H1 (cell line): Measurements from ENCODE around the gene CHRNA10. TPM values are rescaled to one million over a fixed set of nuclear protein-coding genes. Genes with fewer than 3 reads are reported as not detected.

Source experiments
- CTCF ChIA-PET: fragments of 300-600 bp; sonication (Branson Sonifier 250); formaldehyde crosslinking; loops from one replicate; lab custom pipeline; 2021; ENCODE audit not compliant: partially characterized antibody; lab: Charles Lee
- POLR2A ChIA-PET: fragments of 300-600 bp; sonication (Branson Sonifier 250); formaldehyde crosslinking; loops from one replicate; lab custom pipeline; 2021; ENCODE audit warnings: inconsistent platforms; ENCODE audit not compliant: partially characterized antibody; lab: Charles Lee
- DNase-seq, 2 experiments: peaks; one replicate each; pipeline versions ENCODE4 v3.0.0 to v3.0.0-alpha.2; 2010 to 2022; ENCODE audit warnings: low spot score in 2 of 2, low read depth in 1 of 2, mixed read lengths in 1 of 2
- FAIRE-seq: peaks from 2 replicates; lab custom pipeline; 2011; peaks lifted over from hg19 to GRCh38; lab: Jason Lieb, UNC
- H2AFZ ChIP-seq: 2 replicates; pipeline ENCODE4 v1.8.1; 2012; ENCODE audit warnings: low read length, inconsistent platforms
- H2AK5ac ChIP-seq: 2 replicates; pipeline ENCODE4 v1.6.1; 2013; ENCODE audit warnings: low read depth, low read length
- H2BK120ac ChIP-seq: replicated peaks from 2 replicates; pipeline ENCODE3; 2013; ENCODE audit warnings: low read depth, low read length, inconsistent platforms
- H2BK12ac ChIP-seq: 2 replicates; pipeline ENCODE4 v1.6.1; 2013; ENCODE audit warnings: low read depth, low read length
- H2BK15ac ChIP-seq: 2 replicates; pipeline ENCODE4 v1.6.1; 2013; ENCODE audit warnings: low read length
- H2BK20ac ChIP-seq: 2 replicates; pipeline ENCODE4 v1.6.1; 2013; ENCODE audit warnings: low read length
- H2BK5ac ChIP-seq: 2 replicates; pipeline ENCODE4 v1.6.1; 2013; ENCODE audit warnings: low read depth, low read length
- H3K14ac ChIP-seq: 2 replicates; pipeline ENCODE4 v1.6.1; 2013; ENCODE audit warnings: inconsistent platforms; ENCODE audit not compliant: insufficient read length
- H3K18ac ChIP-seq: 2 replicates; pipeline ENCODE4 v1.6.1; 2013; ENCODE audit warnings: low read length; ENCODE audit errors: extremely low read depth
- H3K23ac ChIP-seq: 2 replicates; pipeline ENCODE4 v1.6.1; 2013; ENCODE audit warnings: inconsistent platforms; ENCODE audit not compliant: insufficient read length
- H3K23me2 ChIP-seq: 2 replicates; pipeline ENCODE4 v1.6.1; 2013; ENCODE audit warnings: low read depth, low read length
- H3K27ac ChIP-seq: 2 replicates; pipeline ENCODE4 v1.6.1; 2011; ENCODE audit warnings: low read depth, low read length, inconsistent platforms
- H3K27me3 ChIP-seq, 4 experiments: replicated peaks in 1 of 4; 1 replicate in 1 of 4; 2 replicates in 3 of 4; pipeline versions ENCODE4 v1.6.1 to v1.8.1; 2011 to 2013; ENCODE audit warnings: low read length in 3 of 4, mild to moderate bottlenecking in 3 of 4, inconsistent platforms in 2 of 4, mixed read lengths in 2 of 4, moderate library complexity in 1 of 4; ENCODE audit not compliant: control insufficient read depth in 3 of 4, insufficient read depth in 3 of 4; ENCODE audit errors: extremely low read depth in 1 of 4
- H3K36me3 ChIP-seq, 4 experiments: 2 replicates each; pipeline versions ENCODE4 v1.6.1 to v1.8.1; 2011 to 2013; ENCODE audit warnings: mild to moderate bottlenecking in 4 of 4, low read length in 3 of 4, moderate library complexity in 2 of 4, control low read depth in 1 of 4, inconsistent platforms in 1 of 4; ENCODE audit not compliant: insufficient read depth in 4 of 4, control insufficient read depth in 2 of 4
- H3K4ac ChIP-seq: replicated peaks from 2 replicates; pipeline ENCODE3; 2013; ENCODE audit warnings: low read length, low read depth, mixed read lengths, inconsistent platforms; ENCODE audit not compliant: insufficient read length
- H3K4me1 ChIP-seq, 4 experiments: replicated peaks in 1 of 4; 1 replicate in 1 of 4; 2 replicates in 3 of 4; pipeline versions ENCODE4 v1.6.1 to v1.8.1; 2011 to 2013; ENCODE audit warnings: low read length in 3 of 4, inconsistent platforms in 2 of 4, mixed read lengths in 1 of 4; ENCODE audit not compliant: insufficient read depth in 4 of 4, control insufficient read depth in 3 of 4
- H3K4me2 ChIP-seq, 2 experiments: 2 replicates each; pipeline versions ENCODE4 v1.6.1 to v1.8.1; 2011 to 2013; ENCODE audit warnings: low read depth in 2 of 2, low read length in 2 of 2, control low read depth in 1 of 2, inconsistent platforms in 1 of 2, mild to moderate bottlenecking in 1 of 2; ENCODE audit not compliant: insufficient read depth in 1 of 2
- H3K4me3 ChIP-seq, 4 experiments: fragments of 200-600, 300-600 bp in 1 of 4; sonication (generic), shearing (Covaris generic), sonication (Bioruptor Twin) in 1 of 4; 2 replicates each; pipeline versions ENCODE4 v1.5.1 to v1.8.1; 2011 to 2016; ENCODE audit warnings: low read length in 4 of 4, low read depth in 3 of 4, control low read depth in 2 of 4, inconsistent platforms in 2 of 4, mild to moderate bottlenecking in 2 of 4, mixed read lengths in 1 of 4, moderate library complexity in 1 of 4; ENCODE audit not compliant: insufficient read depth in 2 of 4; ENCODE audit errors: extremely low read depth in 1 of 4
- H3K56ac ChIP-seq: replicated peaks from 2 replicates; pipeline ENCODE3; 2013; ENCODE audit warnings: low read depth, mild to moderate bottlenecking, mixed read lengths, low read length, inconsistent platforms; ENCODE audit not compliant: insufficient read length
- H3K79me1 ChIP-seq: 2 replicates; pipeline ENCODE4 v1.6.1; 2013; ENCODE audit warnings: low read depth, low read length, control low read depth
- H3K79me2 ChIP-seq, 2 experiments: 2 replicates each; pipeline versions ENCODE4 v1.6.1 to v1.8.1; 2012 to 2013; ENCODE audit warnings: low read length in 2 of 2, mild to moderate bottlenecking in 2 of 2, inconsistent platforms in 1 of 2; ENCODE audit not compliant: insufficient read depth in 2 of 2, control insufficient read depth in 1 of 2
- H3K9ac ChIP-seq, 4 experiments: replicated peaks in 1 of 4; 1 replicate in 1 of 4; 2 replicates in 3 of 4; pipeline versions ENCODE4 v1.6.1 to v1.8.1; 2011 to 2013; ENCODE audit warnings: low read depth in 3 of 4, low read length in 3 of 4, control low read depth in 2 of 4, mild to moderate bottlenecking in 2 of 4, moderate library complexity in 2 of 4, inconsistent platforms in 1 of 4; ENCODE audit errors: extremely low read depth in 1 of 4
- H3K9me3 ChIP-seq, 2 experiments: 2 replicates each; pipeline versions ENCODE4 v1.6.1 to v1.8.1; 2012 to 2013; ENCODE audit warnings: mild to moderate bottlenecking in 2 of 2, moderate library complexity in 2 of 2, control low read depth in 1 of 2, inconsistent platforms in 1 of 2, low read depth in 1 of 2, low read length in 1 of 2, mixed read lengths in 1 of 2; ENCODE audit not compliant: insufficient read depth in 2 of 2
- H4K20me1 ChIP-seq, 2 experiments: replicated peaks in 1 of 2; 2 replicates each; pipeline versions ENCODE3 to v1.8.1; 2011 to 2013; ENCODE audit warnings: inconsistent platforms in 2 of 2, low read length in 2 of 2, mild to moderate bottlenecking in 1 of 2; ENCODE audit not compliant: insufficient read depth in 2 of 2, control insufficient read depth in 1 of 2
- H4K5ac ChIP-seq: 2 replicates; pipeline ENCODE4 v1.6.1; 2013; ENCODE audit warnings: low read length, low read depth, mixed read lengths, inconsistent platforms; ENCODE audit not compliant: insufficient read length
- H4K8ac ChIP-seq: 2 replicates; pipeline ENCODE4 v1.8.0; 2013; ENCODE audit warnings: mild to moderate bottlenecking, moderate library complexity, low read length, inconsistent platforms; ENCODE audit not compliant: insufficient read depth; ENCODE audit errors: extremely low read depth
- H4K91ac ChIP-seq: replicated peaks from 2 replicates; pipeline ENCODE3; 2013; ENCODE audit warnings: low read length, mixed read lengths, inconsistent platforms; ENCODE audit not compliant: insufficient read length
- ATF2 ChIP-seq: IDR thresholded peaks from 2 replicates; pipeline ENCODE4 v1.6.1; 2012; ENCODE audit warnings: low read length, inconsistent platforms
- EP300 ChIP-seq, 2 experiments: IDR thresholded peaks; 1 replicate in 1 of 2; 2 replicates in 1 of 2; pipeline ENCODE4 v1.6.1; 2011 to 2012; ENCODE audit warnings: low read depth in 2 of 2, low read length in 2 of 2, mild to moderate bottlenecking in 2 of 2, borderline replicate concordance in 1 of 2, inconsistent platforms in 1 of 2, moderate library complexity in 1 of 2
- JUN ChIP-seq: IDR thresholded peaks from 2 replicates; pipeline ENCODE4 v1.6.1; 2011; ENCODE audit warnings: low read depth, mild to moderate bottlenecking, improper control_type of control experiment, low read length
- KDM4A ChIP-seq: IDR thresholded peaks from one replicate; pipeline ENCODE4 v1.7.1; 2012; ENCODE audit warnings: low read depth, mild to moderate bottlenecking, moderate library complexity, low read length, inconsistent platforms; ENCODE audit not compliant: severe bottlenecking
- PHF8 ChIP-seq: fragments of 200-600 bp; sonication (generic); conservative IDR thresholded peaks from 2 replicates; pipeline ENCODE4 v1.7.1; 2012; ENCODE audit warnings: low read depth, mild to moderate bottlenecking, inconsistent platforms, low read length, moderate library complexity
- RXRA ChIP-seq: IDR thresholded peaks from 2 replicates; pipeline ENCODE4 v1.6.1; 2011; ENCODE audit warnings: low read depth, mild to moderate bottlenecking, low read length, moderate library complexity; ENCODE audit not compliant: insufficient read depth
- SP1 ChIP-seq: IDR thresholded peaks from 2 replicates; pipeline ENCODE4 v1.6.1; 2011; ENCODE audit warnings: low read depth, low read length
- TCF12 ChIP-seq: IDR thresholded peaks from 2 replicates; pipeline ENCODE4 v1.6.1; 2011; ENCODE audit warnings: low read depth, mild to moderate bottlenecking, low read length
- WGBS, 2 experiments: shearing (Covaris generic) in 1 of 2; methylation state at CpG; one replicate each; pipeline versions ENCODE4 v1.1.6 to v1.1.7; 2013 to 2015; ENCODE audit warnings: low lambda C conversion rate in 2 of 2, mixed read lengths in 2 of 2, inconsistent platforms in 1 of 2, low coverage in 1 of 2, missing lambda C conversion rate in 1 of 2; ENCODE audit not compliant: insufficient replicate concordance in 2 of 2, insufficient coverage in 1 of 2, insufficient read length in 1 of 2; ENCODE audit errors: extremely low coverage in 1 of 2, missing lambda C conversion rate in 1 of 2; 5-methylcytosine and 5-hydroxymethylcytosine counted together
- polyA plus RNA-seq, 7 experiments: library from polyadenylated mRNA; depleted of rRNA in 3 of 7; stranded (reverse) in 5 of 7; unstranded in 2 of 7; fragments of >200 nt in 5 of 7; fragments of 200-250 nt in 2 of 7; gene quantifications; 1 replicate in 5 of 7; 2 replicates in 1 of 7; 4 replicates in 1 of 7; pipeline versions ENCODE4 v1.2.1 to v1.2.3, GENCODE V29; 2011 to 2013; ENCODE audit warnings: missing spikeins in 2 of 7, mixed read lengths in 2 of 7
- total RNA-seq: library from RNA; stranded (reverse); fragmentation: NEBNext Ultra II Directional; extraction: Animal tissue kit (Norgen Biotek cat#: 25700); gene quantifications from 2 replicates; pipeline ENCODE4 v1.2.1, GENCODE V29; 2021

Gene CHRNA10
- total and polyA plus RNA-seq, 2 of the 8 experiments (the other 6 are each of a cell fraction or from before 2014, with no cell fraction given), result 0.68 to 1.3 TPM

DNA sequence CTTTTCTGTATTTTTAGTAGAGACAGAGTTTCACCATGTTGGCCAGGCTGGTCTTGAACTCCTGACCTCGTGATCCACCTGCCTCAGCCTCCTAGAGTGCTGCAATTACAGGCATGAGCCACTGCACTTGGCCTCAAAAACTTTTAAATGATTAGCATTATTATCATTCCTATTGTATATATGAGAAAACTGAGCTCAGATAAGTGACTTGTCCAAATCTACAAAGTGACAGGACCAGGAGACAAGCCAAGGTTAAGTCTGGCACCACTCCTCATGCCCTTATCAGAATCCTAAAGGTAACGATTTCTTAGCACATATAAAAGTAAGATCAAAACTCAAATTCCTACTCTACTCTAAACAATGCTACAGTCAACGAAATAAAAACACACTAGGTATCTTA, 32.2 kb upstream of the CHRNA10 start:
- Histone ChIP-seq H3K14ac (no peak overlapping the region), H3K23ac (no peak overlapping the region), H2BK20ac (no peak overlapping the region), H4K20me1 (no peaks in the 10 kb centered on the region), H2AK5ac (no peak overlapping the region), H3K27me3 (no peaks in the 10 kb centered on the region), H3K79me1 (no peaks in the 10 kb centered on the region), H3K18ac (no peak overlapping the region), H3K4me3 (no peak overlapping the region), H2AFZ (no peak overlapping the region), H4K91ac (no peak overlapping the region), H4K5ac (no peak overlapping the region), H3K9me3 (no peaks in the 10 kb centered on the region), H4K8ac (no peak overlapping the region), H2BK15ac (no peak overlapping the region), H3K56ac (no peak overlapping the region), H3K4me2 (no peak overlapping the region), H3K4me1 (no peaks in the 10 kb centered on the region), H3K36me3 (peaks cover 30 to 87% (median 62%) of the 10 kb centered on the region in 4 experiments), H3K9ac (no peak overlapping the region), H3K79me2 (peaks cover 0 to 3% of the 10 kb centered on the region in 2 experiments; a peak in 1 of 4 replicates), H2BK5ac (no peak overlapping the region), H3K23me2 (no peaks in the 10 kb centered on the region; the same call in 1 of the 2 replicates), H3K4ac (no peak overlapping the region), H2BK120ac (no peak overlapping the region), H2BK12ac (no peak overlapping the region), H3K27ac (no peak overlapping the region)
- ChIA-PET CTCF (interaction anchor here (0.6 kb wide), 1 partner anchor 568 kb away, joined by 3 read pairs; no protein-coding TSS in a partner anchor), POLR2A (interaction anchor here (1.1 kb wide), 1 partner anchor 10 kb away, joined by 3 read pairs; no protein-coding TSS in a partner anchor)
- FAIRE-seq, result no peak
- DNase-seq, result no peak
- TF ChIP-seq KDM4A, result no peak
- no peak for TF ChIP-seq SP1
- no peak for TF ChIP-seq EP300 (IDR thresholded peaks at IDR 0.05; ENCODE audit: borderline replicate concordance in 1 of 2, low read depth in 2 of 2, low read length in 2 of 2)
- no peak for TF ChIP-seq ATF2
- no peak for TF ChIP-seq JUN
- TF ChIP-seq TCF12, result no peak
- TF ChIP-seq RXRA, result no peak
- no peak for TF ChIP-seq PHF8
- WGBS, 2 experiments, result 92% methylated on average over 3 of the region's 3 CpGs; no CpG with 5 or more reads in 1 of the 2 experiments
